Central memory CD8-positive, alpha-beta T cell (primary cell): Measurements from ENCODE around the gene PNRC1.

ENCODE experiments used
- ATAC-seq: fragments of 150-1000 bp; cut with Tn5 transposase; replicated peaks from 2 replicates; pipeline ENCODE4 v1.10.0; 2022; ENCODE audit warnings: mild to moderate bottlenecking, moderate FRiP score, moderate number of reproducible peaks; ENCODE audit not compliant: poor library complexity, severe bottlenecking; ENCODE audit errors: extremely low read depth
- DNase-seq, 2 donors: peaks; one replicate each; pipeline ENCODE4 v3.0.0; 2021; ENCODE audit warnings: low spot score in 2 of 2
- H3K27ac Mint-ChIP-seq: one replicate; pipeline ENCODE4 v1.8.0; 2022; ENCODE audit warnings: low read depth, mild to moderate bottlenecking, moderate library complexity, mixed read lengths
- H3K27me3 Mint-ChIP-seq: one replicate; pipeline ENCODE4 v1.8.0; 2022; ENCODE audit warnings: mixed read lengths
- H3K36me3 Mint-ChIP-seq: one replicate; pipeline ENCODE4 v1.8.0; 2022; ENCODE audit warnings: mild to moderate bottlenecking, moderate library complexity, mixed read lengths; ENCODE audit not compliant: insufficient read depth
- H3K4me1 Mint-ChIP-seq: one replicate; pipeline ENCODE4 v1.8.0; 2022; ENCODE audit warnings: mixed read lengths
- H3K4me3 Mint-ChIP-seq: one replicate; pipeline ENCODE4 v1.8.0; 2022; ENCODE audit warnings: mild to moderate bottlenecking, moderate library complexity, mixed read lengths
- H3K9me3 Mint-ChIP-seq: one replicate; pipeline ENCODE4 v1.8.0; 2022; ENCODE audit warnings: mixed read lengths

PNRC1 gene

GRCh38 chr6:89084542-89084941 lies 4.0 kb downstream of the PNRC1 start:
- ATAC-seq (no peak), DNase-seq (no peak)
- H3K9me3 Mint-ChIP-seq: no peaks in the 10 kb centered on the region
- peaks cover 67% of the 10 kb centered on the region for H3K4me1 Mint-ChIP-seq
- H3K36me3 Mint-ChIP-seq: peaks cover 71% of the 10 kb centered on the region
- H3K4me3 Mint-ChIP-seq: peak overlapping the region; percentile 94
- peak overlapping the region; percentile 72 for H3K27ac Mint-ChIP-seq
- no peaks in the 10 kb centered on the region for H3K27me3 Mint-ChIP-seq

GRCh38 chr6:89084954-89085353 lies 4.4 kb downstream of the PNRC1 start:
- peaks cover 67% of the 10 kb centered on the region for H3K36me3 Mint-ChIP-seq

DNA sequence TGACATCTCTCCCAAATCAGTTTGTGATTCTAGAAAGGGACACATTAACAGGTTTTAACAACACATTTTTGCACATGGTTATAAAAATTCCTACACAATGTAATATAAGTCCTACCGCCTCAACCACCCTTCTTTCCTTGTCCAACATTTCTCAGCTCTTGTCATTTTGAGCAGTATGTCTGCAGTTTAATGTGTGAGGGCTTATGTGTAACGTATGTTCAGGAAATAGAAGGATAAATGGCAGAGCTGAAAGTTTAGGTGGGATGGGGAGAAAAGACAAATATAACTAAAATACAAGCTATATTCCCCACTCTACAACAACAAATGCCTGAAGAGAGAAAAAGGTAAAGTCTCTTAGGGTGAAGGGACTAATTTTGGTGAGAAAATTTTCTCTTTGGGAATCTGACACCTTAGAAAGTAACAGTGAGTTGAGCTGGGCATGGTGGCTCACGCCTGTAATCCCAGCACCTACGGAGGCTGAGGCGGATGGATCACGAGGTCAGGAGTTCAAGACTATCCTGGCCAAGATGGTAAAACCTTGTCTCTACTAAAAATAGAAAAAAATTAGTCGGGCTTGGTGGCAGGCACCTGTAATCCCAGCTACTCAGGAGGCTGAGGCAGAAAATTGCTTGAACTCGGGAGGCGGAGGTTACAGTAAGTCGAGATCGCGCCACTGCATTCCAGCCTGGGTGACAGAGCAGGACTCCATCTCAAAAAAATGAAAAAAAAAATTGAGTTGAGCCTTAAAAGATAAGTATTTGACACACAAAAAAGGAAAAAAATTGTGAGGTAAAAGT lies 5.1 kb downstream of the PNRC1 start:
- H3K9me3 Mint-ChIP-seq: no peaks in the 10 kb centered on the region
- peaks cover 69% of the 10 kb centered on the region for H3K4me1 Mint-ChIP-seq
- H3K27me3 Mint-ChIP-seq: no peaks in the 10 kb centered on the region
- peak overlapping the region; percentile 2 for H3K4me3 Mint-ChIP-seq
- peak overlapping the region; percentile 72 for H3K27ac Mint-ChIP-seq
- H3K36me3 Mint-ChIP-seq: peaks cover 62% of the 10 kb centered on the region
- DNase-seq (no peak), ATAC-seq (no peak)

More at GRCh38 chr6:89084954-89085353, 4.4 kb downstream of the PNRC1 start:
- Mint-ChIP-seq H3K4me1 (peaks cover 71% of the 10 kb centered on the region), H3K9me3 (no peaks in the 10 kb centered on the region), H3K27me3 (no peaks in the 10 kb centered on the region), H3K27ac (peak overlapping the region; percentile 72), H3K4me3 (peak overlapping the region; percentile 94)
- DNase-seq (no peak), ATAC-seq (no peak)

GRCh38 chr6:89087881-89088280 lies 7.3 kb downstream of the PNRC1 start:
- H3K27me3 Mint-ChIP-seq: no peaks in the 10 kb centered on the region
- peaks cover 64% of the 10 kb centered on the region for H3K4me1 Mint-ChIP-seq
- DNase-seq (no peak), ATAC-seq (no peak)
- no peaks in the 10 kb centered on the region for H3K9me3 Mint-ChIP-seq
- H3K36me3 Mint-ChIP-seq: peaks cover 44% of the 10 kb centered on the region
- no peak overlapping the region for H3K4me3 Mint-ChIP-seq
- peak overlapping the region; percentile 52 for H3K27ac Mint-ChIP-seq

DNA sequence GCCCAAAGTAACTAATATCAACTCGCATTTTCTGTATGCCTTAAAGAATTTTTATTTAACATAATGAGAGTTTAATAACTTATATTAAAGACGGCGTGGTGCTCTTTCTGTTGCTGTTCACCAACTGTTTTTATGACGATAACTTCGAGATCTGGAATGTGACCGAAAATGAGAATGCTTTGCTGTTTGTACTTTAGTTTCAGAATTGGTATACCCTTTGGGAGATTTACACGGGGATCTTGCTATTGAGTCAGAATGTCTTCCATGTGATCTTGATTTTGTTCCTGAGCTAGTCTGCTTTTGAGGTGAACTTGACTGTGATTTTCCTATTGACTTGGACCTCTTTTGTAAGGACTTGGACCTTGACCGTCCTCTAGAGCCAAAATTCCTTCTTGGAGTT lies 17.9 kb downstream of the PNRC1 start:
- Mint-ChIP-seq H3K9me3 (no peaks in the 10 kb centered on the region), H3K36me3 (no peaks in the 10 kb centered on the region), H3K27ac (no peak overlapping the region), H3K4me1 (peaks cover 7% of the 10 kb centered on the region), H3K27me3 (no peaks in the 10 kb centered on the region), H3K4me3 (no peak overlapping the region)
- DNase-seq: no peak
- no peak for ATAC-seq

- Mint-ChIP-seq H3K9me3 (no peaks in the 10 kb centered on the region), H3K27me3 (no peaks in the 10 kb centered on the region), H3K36me3 (no peaks in the 10 kb centered on the region), H3K4me1 (peaks cover 7% of the 10 kb centered on the region), H3K27ac (no peak overlapping the region), H3K4me3 (no peak overlapping the region)
- no peak for DNase-seq
- ATAC-seq: no peak
Measured at GRCh38 chr6:89100114-89100513, 19.6 kb downstream of the PNRC1 start.

DNA sequence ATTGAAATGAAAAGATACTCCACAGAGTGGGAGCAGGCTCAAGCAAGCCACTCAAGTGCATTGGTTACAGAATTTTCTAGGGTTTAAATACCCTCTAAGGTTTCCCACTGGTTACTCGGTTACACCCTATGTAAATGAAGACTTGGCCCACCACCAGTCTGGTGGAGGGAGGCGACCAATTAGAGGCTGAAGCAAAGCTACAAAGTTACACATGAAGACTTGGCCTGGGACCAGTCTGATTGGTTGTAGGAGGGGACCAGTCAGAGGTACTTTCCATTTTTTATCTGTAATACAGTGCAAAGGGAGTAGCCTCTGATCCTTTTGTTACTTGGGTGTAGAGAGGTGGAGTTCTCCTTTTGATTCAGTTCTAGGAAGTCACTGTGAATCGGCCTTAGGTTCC lies 29.7 kb downstream of the PNRC1 start:
- no peak for DNase-seq
- H3K36me3 Mint-ChIP-seq: no peaks in the 10 kb centered on the region
- no peaks in the 10 kb centered on the region for H3K9me3 Mint-ChIP-seq
- ATAC-seq: no peak
- H3K4me1 Mint-ChIP-seq: no peaks in the 10 kb centered on the region
- H3K27ac Mint-ChIP-seq: no peak overlapping the region
- H3K4me3 Mint-ChIP-seq: no peak overlapping the region
- no peaks in the 10 kb centered on the region for H3K27me3 Mint-ChIP-seq

GRCh38 chr6:89111933-89112332 lies 31.4 kb downstream of the PNRC1 start:
- no peak overlapping the region for H3K27ac Mint-ChIP-seq
- H3K36me3 Mint-ChIP-seq: no peaks in the 10 kb centered on the region
- no peaks in the 10 kb centered on the region for H3K27me3 Mint-ChIP-seq
- DNase-seq (no peak), ATAC-seq (no peak)
- no peaks in the 10 kb centered on the region for H3K9me3 Mint-ChIP-seq
- H3K4me3 Mint-ChIP-seq: no peak overlapping the region
- H3K4me1 Mint-ChIP-seq: peaks cover 3% of the 10 kb centered on the region

DNA sequence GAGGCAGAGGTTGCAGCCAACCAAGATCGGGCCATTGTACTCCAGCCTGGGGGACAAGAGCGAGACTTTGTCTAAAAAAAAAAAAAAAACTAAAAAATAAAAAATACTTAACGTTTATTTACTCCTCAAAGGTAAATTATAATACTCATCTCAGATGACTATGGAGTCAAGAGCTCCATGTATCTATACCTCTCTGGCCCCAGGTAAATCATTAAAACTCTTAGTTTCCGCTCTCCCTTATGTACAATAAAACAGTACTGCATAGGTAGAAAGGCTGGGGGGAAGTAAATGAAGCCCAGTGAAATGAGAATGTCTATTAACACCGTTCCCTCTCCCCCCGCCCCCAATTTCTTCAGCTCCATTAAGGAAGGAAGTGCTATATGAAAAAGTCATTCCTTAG lies 36.2 kb downstream of the PNRC1 start:
- DNase-seq (no peak), ATAC-seq (no peak)
- peak overlapping the region; percentile 86 for H3K4me3 Mint-ChIP-seq
- H3K9me3 Mint-ChIP-seq: no peaks in the 10 kb centered on the region
- H3K4me1 Mint-ChIP-seq: peaks cover 7% of the 10 kb centered on the region
- H3K36me3 Mint-ChIP-seq: no peaks in the 10 kb centered on the region
- H3K27ac Mint-ChIP-seq: no peak overlapping the region
- no peaks in the 10 kb centered on the region for H3K27me3 Mint-ChIP-seq

DNA sequence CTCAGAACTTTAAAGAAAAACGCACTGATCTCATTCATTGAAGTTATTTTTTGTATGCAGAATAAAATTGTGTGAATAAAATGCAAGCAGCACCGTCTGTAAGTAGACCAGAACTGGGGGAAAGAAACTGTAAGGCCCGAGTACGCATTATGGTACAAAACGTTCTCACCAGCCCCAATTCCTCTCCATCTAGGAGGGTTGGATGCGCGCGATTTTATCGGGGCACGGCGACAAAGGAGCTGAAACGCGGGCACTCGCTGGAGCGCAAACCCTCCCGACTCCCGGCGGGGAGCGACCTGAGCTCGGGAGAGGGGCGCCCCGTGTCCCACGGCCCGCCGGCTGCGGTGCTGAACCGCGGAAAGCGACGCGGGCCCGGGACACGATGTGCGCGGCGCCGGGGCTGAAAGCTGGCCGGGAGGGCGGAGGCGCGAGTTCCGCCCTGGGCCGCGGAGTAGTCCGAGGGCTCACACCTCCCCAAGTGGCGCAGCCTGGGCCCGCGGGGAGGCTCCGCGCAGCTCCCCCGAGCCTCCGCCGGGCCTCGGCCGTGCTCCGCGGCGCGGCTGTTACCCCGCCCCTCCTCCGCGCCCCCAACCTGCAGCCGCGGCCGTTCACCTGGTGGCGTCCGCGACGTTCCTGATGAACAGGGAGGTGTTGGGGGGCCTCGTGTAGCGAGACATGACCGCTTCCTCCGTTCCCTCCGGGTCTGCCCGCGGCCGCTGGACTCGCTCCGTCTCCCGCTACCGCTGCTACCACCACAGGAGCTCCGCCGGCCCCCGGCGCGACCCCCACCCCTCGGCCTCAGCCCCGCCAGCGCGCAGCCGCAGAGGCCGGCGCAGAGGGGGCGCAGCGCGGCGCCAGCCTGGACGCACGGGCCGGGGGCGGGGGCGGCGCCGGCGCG lies 36.9 kb downstream of the PNRC1 start, which contains the start of gene SRSF12:
Gene SRSF12 (minus strand): TSS at position 861 of the 898 bp plus-strand sequence. CDS start 184 bp downstream, at position 677.
- H3K36me3 Mint-ChIP-seq: no peaks in the 10 kb centered on the region
- H3K27me3 Mint-ChIP-seq: no peaks in the 10 kb centered on the region
- peak within 1 kb of the TSS; percentile 86 for H3K4me3 Mint-ChIP-seq
- H3K27ac Mint-ChIP-seq: no peak within 1 kb of the TSS
- peaks cover 7% of the 10 kb centered on the region for H3K4me1 Mint-ChIP-seq
- ATAC-seq (peak; percentile 72), DNase-seq (peak in 1 of 2 donors; percentile 14)
- no peaks in the 10 kb centered on the region for H3K9me3 Mint-ChIP-seq

DNA sequence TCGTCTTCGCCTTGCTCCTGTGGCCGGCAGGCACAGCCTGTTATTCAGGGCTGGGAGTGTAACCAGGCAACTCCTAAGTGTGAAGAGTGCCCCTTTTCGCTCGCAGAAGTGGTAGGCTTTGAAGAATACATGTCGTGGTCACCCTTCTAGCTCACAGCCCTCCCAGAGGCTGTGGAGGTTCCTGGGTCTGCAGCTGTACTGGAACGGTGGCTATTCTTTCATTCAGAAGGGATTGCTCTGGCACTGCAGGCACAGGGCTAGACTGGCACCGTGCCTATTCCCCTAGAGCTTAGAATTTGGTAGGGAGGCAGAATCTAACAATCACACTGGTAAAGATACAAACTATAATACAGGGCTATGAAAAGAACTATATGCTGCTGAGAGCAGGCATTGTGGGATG lies 38.4 kb downstream of the PNRC1 start:
- peak overlapping the region; percentile 86 for H3K4me3 Mint-ChIP-seq
- no peak overlapping the region for H3K27ac Mint-ChIP-seq
- H3K4me1 Mint-ChIP-seq: peaks cover 7% of the 10 kb centered on the region
- no peaks in the 10 kb centered on the region for H3K36me3 Mint-ChIP-seq
- H3K9me3 Mint-ChIP-seq: no peaks in the 10 kb centered on the region
- DNase-seq: no peak
- ATAC-seq: no peak
- H3K27me3 Mint-ChIP-seq: no peaks in the 10 kb centered on the region

- ATAC-seq (no peak), DNase-seq (no peak)
- Mint-ChIP-seq H3K36me3 (no peaks in the 10 kb centered on the region), H3K9me3 (no peaks in the 10 kb centered on the region), H3K27ac (no peak overlapping the region), H3K4me3 (no peak overlapping the region), H3K27me3 (no peaks in the 10 kb centered on the region), H3K4me1 (peaks cover 7% of the 10 kb centered on the region)
Measured at GRCh38 chr6:89120371-89120770, 39.8 kb downstream of the PNRC1 start.
